NCI-H2081 treated with DMSO at 0.1 percent for 48 hours (cell line): Measurements from ENCODE around the gene FRRS1L.

Source experiments
- DNase-seq: peaks from one replicate; lab custom pipeline; 2025; lab: John Stamatoyannopoulos, UW

Gene FRRS1L

GRCh38 chr9:109166771-109167601 lies at the start of gene FRRS1L:
Gene FRRS1L, minus strand, starts transcription at chr9:109167249. Its CDS starts 111 bp downstream, at chr9:109167138.
- DNase-seq: no peak

- DNase-seq: no peak
These were observed 47.4 kb upstream of the FRRS1L start for GRCh38 chr9:109214414-109214813.

- peak; percentile 23 for DNase-seq
These were observed 46.5 kb upstream of the FRRS1L start for GRCh38 chr9:109213285-109214121.

GRCh38 chr9:109212768-109213167 lies 45.7 kb upstream of the FRRS1L start:
- DNase-seq: no peak

GRCh38 chr9:109206670-109207069 lies 39.6 kb upstream of the FRRS1L start:
- no peak for DNase-seq

- DNase-seq: no peak
These were observed 38.5 kb upstream of the FRRS1L start for GRCh38 chr9:109205526-109205925.

- no peak for DNase-seq
These were observed 36.8 kb upstream of the FRRS1L start for GRCh38 chr9:109203761-109204360.

- no peak for DNase-seq
These were observed 32.6 kb upstream of the FRRS1L start for GRCh38 chr9:109199676-109200075.

- DNase-seq: no peak
These were observed 31.8 kb upstream of the FRRS1L start for GRCh38 chr9:109198736-109199382.

GRCh38 chr9:109193974-109194556 lies 27.0 kb upstream of the FRRS1L start:
- no peak for DNase-seq

GRCh38 chr9:109192732-109193361 lies 25.8 kb upstream of the FRRS1L start:
- no peak for DNase-seq

- no peak for DNase-seq
These were observed 24.7 kb upstream of the FRRS1L start for GRCh38 chr9:109191746-109192145.

- no peak for DNase-seq
These were observed 23.1 kb upstream of the FRRS1L start for GRCh38 chr9:109190151-109190550.

- DNase-seq: no peak
These were observed 19.9 kb upstream of the FRRS1L start for GRCh38 chr9:109186857-109187520.

GRCh38 chr9:109182940-109183798 lies 16.1 kb upstream of the FRRS1L start:
- no peak for DNase-seq

- DNase-seq: no peak
These were observed 15.5 kb upstream of the FRRS1L start for GRCh38 chr9:109182550-109182939.

- no peak for DNase-seq
These were observed 14.2 kb upstream of the FRRS1L start for GRCh38 chr9:109181284-109181683.

GRCh38 chr9:109179801-109180523 lies 12.9 kb upstream of the FRRS1L start:
- no peak for DNase-seq

GRCh38 chr9:109176963-109177362 lies 9.9 kb upstream of the FRRS1L start:
- DNase-seq: no peak
